IPS-18c (cell line): ENCODE results near the gene ZFR.
"Not testable (repeated sequence)": the region's sequence is repeated elsewhere in the genome, so short reads cannot be mapped to it uniquely, and the experiment has no call there.

Experiments
- H3K4me3 ChIP-seq: 2 replicates; pipeline ENCODE4 v1.7.0; 2013; ENCODE audit warnings: low read depth, mild to moderate bottlenecking, low read length, moderate library complexity; ENCODE audit not compliant: insufficient read depth
- H3K9me3 ChIP-seq: one replicate; pipeline ENCODE4 v1.6.1; 2013; ENCODE audit warnings: mild to moderate bottlenecking, low read length, moderate library complexity; ENCODE audit not compliant: control insufficient read depth, insufficient read depth

Gene ZFR

DNA sequence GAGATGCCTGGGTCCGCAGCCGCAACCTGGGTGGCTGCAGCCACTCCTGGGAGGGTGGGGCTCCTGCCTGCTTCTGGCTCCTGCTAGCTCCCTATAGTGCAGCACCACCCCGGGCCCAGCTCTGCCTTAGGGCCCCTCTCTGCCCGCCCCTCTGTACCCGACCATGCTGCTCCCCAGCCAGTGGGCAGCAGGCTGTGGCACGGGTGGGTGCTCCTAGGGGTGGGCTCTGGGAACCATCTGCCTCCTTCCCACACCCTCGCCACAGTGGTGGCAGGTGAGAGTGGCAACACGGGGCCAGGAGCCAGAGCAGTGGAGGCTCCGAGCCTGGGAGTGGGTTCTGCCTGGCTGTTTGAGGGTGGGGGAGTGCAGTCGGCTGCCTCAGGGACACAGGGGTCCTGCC is 124.0 kb downstream of the ZFR start:
- H3K4me3 ChIP-seq = no peak overlapping the region
- H3K9me3 ChIP-seq = no peaks in the 10 kb centered on the region

DNA sequence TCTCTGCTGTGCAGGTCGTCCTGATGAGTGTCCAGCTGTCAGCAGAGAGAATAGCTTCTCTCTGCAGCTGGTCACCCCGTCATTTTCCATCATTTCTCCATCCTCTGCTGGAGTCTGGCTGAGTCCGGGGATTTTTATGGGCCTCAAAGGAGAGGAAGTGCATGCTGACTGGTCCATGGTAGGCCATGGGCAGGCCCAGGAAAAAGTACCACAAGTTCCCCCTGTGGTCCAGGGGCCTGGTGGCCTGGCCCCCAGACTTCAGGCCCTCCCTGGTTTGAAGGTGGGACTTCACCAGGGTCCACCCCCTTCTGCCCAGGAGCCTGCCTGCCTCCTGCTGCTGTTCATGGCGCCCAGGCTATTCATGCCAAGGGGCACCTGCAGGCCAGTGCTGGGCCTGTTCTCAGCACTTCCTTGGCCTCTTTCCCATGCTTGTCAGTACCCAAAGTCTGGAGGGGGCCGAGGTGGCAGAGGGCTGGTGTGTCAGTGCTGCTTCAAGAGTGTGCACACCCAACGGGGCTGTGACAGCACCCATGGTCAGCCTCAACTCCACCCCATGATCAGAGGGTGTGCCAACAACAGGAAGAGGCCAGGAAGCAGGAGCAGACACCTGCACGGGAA is 124.5 kb downstream of the ZFR start:
- no peaks in the 10 kb centered on the region for H3K9me3 ChIP-seq
- H3K4me3 ChIP-seq = no peak overlapping the region

DNA sequence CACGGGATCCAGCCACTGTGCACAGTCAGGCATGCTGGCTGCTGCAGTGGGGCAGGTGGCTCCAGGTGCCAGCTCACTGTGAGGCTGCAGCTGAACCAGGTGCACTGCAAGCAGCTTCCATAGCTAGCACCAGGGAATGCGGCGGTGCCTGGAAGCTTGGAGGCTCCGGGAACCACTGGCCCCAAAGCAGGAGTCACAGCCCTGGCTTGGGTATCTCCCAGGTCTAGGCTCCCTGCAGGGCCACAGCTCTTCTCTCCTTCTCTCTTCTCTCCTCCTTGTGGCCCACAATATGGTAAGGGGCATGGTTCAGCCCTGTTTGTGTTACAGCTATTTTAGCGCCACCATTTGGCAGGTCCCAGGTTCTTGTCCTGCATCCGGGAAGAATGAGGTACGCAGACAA is 125.1 kb downstream of the ZFR start:
- H3K4me3 ChIP-seq = no peak overlapping the region

DNA sequence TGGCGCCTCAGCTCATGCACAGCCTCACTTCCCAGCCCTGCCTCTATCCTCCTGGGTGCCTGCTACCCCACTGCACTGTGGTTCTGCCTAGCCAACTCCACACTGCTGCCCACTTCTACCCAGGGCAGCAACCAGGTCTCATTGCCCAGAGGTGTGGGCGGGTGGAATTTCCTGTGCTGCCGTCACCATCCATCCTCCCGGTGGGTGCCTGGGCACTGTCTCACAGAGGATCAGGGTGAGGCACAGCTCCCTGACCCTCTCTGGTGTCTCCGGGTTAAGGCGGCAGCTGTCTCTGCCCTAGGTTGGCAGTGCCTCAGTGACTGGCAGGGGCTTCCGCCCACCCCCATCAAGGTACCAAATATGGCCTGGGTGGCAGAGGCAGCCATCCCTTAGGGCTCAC is 127.5 kb downstream of the ZFR start:
- Histone ChIP-seq H3K9me3 (no peaks in the 10 kb centered on the region), H3K4me3 (no peak overlapping the region)

More for the DNA sequence above, 125.1 kb downstream of the ZFR start:
- H3K9me3 ChIP-seq = no peaks in the 10 kb centered on the region

DNA sequence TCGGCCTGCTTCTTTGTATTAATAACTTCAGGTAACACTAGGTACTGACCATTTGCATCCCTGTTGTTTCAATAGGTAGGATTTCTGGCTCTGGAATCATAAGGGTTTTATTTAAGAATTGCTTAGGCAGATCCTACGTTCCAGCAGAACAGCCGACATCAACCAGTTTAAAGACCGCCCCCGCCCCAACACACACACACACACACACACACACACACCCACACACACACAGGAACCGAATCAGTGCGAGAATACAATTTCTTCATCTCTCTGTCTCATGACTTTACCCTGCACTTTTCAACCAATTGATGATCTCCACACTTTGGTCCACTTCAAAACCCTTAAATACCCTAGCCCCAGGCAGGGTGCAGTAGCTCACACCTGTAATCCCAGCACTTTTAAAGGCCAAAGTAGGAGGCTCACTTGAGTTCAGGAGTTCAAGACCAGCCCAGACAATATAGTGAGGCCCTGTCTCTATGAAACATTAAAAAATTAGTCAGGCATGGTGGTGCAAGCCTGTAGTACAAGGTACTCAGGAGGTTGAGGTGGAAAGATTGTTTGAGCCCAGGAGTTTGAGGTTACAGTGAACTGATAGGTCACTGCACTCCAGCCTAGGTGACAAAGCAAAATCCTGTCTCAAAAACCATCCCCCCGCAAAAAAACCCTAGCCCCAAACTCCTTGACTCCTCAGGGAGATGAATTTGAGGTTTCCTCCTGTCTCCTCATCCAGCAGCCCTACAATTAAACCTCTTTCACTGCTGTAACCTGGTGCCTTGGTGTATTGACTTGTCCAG is 129.1 kb downstream of the ZFR start:
- H3K4me3 ChIP-seq = no peak overlapping the region
- no peaks in the 10 kb centered on the region for H3K9me3 ChIP-seq

DNA sequence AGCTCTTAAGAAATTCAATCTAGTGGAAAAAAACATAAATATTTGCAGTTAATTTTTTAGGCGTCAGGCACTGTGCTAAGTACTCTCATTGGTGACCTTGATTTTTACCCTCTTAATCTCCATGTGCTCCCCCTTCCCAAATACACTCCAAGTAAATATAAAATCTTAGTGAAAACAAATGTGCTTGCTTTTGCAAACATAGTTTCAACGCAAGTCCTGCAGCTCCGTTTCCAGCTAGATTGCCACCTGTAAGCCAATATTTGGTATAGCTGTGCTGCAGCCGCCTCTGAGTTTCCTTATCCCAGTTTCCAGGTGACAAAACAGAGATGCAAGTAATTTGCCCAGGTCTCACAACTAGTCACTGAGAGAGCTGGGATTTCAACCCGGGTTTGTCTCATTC is 129.9 kb downstream of the ZFR start:
- Histone ChIP-seq H3K9me3 (no peaks in the 10 kb centered on the region), H3K4me3 (no peak overlapping the region)

DNA sequence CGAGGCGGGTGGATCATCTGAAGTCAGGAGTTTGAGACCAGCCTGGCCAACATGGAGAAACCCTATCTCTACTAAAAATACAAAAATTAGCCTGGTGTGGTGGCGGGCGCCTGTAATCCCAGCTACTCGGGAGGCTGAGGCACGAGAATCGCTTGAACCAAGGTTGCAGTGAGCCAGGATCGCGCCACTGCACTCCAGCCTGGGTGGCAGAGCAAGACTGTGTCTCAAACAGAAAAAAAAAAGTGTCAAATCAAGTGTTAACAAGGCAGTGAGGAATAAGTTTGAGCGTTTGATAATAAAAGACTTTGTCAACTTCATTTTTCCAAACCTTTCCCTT is 130.4 kb downstream of the ZFR start:
- not testable (repeated sequence) for H3K9me3 ChIP-seq, H3K4me3 ChIP-seq

DNA sequence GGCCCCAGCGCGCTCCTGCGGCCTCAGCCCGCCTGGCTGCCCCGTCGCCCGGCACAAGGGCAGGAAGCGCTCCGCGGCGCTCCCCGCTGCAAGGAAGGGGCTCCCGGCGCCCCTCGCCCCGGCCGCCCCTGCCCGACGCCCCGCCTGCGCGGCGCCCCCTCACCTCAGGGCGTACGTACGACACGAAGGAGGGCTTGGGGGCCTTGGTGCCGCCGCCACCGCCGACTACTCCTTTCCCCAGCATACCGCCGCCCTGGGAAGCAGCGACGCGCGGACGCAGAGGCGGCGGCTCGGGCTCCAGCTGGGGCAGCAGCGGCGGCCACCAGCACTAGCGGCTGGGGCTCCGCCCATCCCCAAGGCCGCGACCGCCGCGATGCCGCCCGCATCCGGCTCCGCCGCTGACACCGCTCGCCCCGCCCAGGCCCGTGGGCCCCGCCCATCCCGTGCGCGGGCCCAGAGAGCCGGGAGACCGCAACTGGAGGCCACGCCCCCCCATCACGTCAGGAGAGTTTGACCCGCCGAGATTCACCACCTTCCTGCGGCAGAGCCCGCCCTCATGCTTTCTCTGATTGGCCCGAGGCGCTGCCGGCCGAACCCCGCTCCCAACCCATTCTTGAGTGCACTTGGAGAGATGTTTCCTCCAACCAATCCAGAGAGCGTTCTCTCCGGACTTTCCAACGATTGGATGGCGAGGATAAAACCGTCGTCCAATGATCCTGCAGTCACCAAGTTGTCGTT is 131.8 kb downstream of the ZFR start, which contains the start of gene MTMR12:
MTMR12 (minus strand) TSS at position 345 of the 738 bp plus-strand sequence; CDS start at position 244, 101 bp downstream.
- no peaks in the 10 kb centered on the region for H3K9me3 ChIP-seq
- peak within 1 kb of the TSS; percentile 81 for H3K4me3 ChIP-seq

DNA sequence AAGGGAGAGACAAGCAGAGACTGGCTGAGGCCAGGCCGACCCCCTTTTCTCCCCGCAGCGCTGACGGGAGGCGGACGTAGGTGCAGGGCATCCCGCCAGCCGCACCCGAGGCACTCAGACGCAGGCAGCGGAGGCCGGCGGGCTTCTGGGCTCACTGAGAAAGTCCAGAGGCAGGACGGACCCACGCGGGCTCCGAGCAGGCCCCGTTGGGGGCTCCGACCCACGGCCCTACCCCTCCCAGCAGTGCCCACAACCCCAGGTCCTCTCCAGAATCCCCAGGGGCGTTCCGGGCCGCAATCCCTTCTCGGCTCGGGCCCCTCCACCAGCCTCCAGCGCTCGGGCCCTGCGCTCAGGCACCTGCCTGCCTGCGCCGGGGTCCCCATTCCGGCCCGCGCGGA is 132.3 kb downstream of the ZFR start:
- H3K9me3 ChIP-seq = no peaks in the 10 kb centered on the region
- peak overlapping the region; percentile 81 for H3K4me3 ChIP-seq

DNA sequence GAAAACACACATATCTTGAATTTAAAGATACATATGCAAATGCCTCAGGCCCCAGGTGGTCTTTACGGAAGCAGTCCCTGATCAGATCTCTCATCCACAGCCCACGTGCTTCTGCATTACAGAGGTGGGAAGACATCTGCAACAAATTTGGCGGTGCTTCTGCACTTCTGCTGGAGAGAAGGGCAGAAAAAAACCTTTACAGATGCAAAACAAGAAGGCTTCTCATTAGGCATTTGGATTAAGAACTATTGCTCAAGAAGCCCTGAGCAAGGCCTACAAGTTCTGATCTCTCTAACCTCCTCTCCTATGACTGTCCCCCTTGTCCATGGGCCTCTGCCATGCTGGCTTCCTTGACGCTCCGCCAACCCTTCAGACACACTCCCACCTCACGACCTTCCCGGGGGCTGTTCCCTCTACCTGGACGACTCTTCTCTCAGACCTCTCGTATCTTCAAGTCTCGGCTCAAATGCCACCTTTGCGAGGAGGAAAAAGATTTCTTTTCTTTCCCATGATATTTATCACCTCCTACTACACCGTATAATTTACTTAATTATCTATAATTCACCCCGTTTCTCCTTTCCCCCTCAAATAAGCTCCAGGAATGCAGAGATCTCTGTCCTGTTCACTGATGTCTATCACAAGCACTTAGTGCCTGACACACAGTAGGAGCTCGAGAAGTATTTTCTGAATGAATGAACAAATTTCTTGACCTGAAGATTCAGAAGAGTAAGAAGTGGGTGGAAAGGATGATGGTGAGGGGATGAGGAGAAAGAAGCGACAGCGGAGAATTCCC is 132.9 kb downstream of the ZFR start:
- Histone ChIP-seq H3K4me3 (peak overlapping the region; percentile 81), H3K9me3 (no peaks in the 10 kb centered on the region)

DNA sequence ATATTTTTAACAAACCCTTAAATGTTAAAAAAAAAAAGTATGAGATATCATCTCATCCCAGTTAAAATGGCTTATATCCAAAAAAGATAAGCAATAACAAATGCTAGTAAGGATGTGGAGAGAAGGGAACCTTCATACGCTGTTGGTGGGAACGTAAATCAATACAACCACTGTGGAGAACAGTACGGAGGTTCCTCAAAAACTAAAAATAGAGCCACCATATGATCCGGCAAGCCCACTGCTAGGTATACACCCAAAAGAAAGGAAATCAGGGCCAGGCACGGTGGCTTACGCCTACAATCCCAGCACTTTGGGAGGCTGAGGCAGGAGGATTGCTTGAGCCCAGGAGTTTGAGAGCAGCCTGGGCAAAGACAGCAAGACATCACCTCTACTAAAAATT is 134.8 kb downstream of the ZFR start:
- H3K9me3 ChIP-seq = no peaks in the 10 kb centered on the region
- H3K4me3 ChIP-seq = no peak overlapping the region

DNA sequence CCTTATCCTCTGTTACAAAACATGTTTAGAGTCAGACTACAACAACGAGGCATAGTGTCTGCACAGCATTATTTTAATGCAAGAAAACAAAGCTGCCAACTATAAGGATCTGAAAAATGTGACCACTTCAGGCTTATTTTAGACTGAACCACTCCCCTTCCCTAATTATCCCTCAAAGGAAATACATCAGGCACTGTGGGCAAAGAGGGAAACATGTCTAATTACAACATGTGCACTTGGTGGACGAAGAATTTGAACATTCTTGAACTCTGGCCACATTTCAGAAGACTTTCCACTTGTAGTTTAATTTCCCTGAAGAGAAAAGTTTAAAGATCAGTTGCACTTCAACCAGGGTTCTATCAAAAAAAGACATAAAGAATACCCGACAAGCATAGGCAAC is 135.6 kb downstream of the ZFR start:
- Histone ChIP-seq H3K9me3 (no peaks in the 10 kb centered on the region), H3K4me3 (no peak overlapping the region)

DNA sequence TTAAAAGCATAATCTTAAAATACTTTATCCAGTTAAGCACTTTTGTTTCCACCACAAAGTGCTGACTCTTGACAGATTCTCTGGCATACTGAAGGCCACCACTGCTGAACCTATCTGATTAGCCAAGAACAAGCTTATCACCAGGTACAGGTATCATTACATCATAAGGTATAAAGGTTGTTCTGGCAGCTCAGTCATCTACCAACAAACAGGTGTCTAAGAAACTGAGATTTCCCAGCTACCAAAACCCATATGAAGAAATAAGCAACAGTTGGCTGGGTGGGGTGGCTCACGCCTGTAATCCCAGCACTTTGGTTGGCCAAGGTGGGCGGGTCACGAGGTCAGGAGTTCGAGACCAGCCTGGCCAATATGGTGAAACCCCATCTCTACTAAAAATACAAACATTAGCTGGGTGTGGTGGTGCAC is 136.8 kb downstream of the ZFR start:
- Histone ChIP-seq H3K4me3 (no peak overlapping the region), H3K9me3 (no peaks in the 10 kb centered on the region)

DNA sequence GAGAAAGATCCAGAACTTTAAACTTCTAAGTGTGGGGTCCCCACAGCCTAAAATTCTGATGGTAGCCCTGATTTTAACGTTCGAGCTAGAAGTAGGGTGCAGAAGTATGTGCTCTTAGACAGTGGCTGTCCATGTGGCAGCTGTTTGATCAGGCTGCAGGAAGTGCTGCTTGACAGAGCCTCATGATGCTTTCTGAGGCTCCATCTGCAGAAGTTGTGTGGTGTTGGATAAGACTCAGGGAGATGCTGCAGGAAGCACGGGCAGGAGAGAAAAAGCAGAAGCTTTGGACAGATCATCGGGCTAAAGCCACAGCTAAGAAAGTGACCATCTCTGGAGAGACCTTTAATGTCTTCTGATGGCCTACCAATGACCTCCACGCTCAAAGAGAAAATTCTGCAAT is 139.9 kb downstream of the ZFR start:
- H3K9me3 ChIP-seq = no peaks in the 10 kb centered on the region
- no peak overlapping the region for H3K4me3 ChIP-seq
